Activated CD4-positive, alpha-beta T cell treated with anti-CD3 and anti-CD28 coated beads for 1 hour (primary cell): ENCODE measurements around the gene GRID1.

Source experiments
- DNase-seq: peaks from one replicate; pipeline ENCODE4 v3.0.0-alpha.2; 2020

The GRID1 gene

GRCh38 chr10:86155054-86155921 lies 211.3 kb downstream of the GRID1 start:
- no peak for DNase-seq

DNA sequence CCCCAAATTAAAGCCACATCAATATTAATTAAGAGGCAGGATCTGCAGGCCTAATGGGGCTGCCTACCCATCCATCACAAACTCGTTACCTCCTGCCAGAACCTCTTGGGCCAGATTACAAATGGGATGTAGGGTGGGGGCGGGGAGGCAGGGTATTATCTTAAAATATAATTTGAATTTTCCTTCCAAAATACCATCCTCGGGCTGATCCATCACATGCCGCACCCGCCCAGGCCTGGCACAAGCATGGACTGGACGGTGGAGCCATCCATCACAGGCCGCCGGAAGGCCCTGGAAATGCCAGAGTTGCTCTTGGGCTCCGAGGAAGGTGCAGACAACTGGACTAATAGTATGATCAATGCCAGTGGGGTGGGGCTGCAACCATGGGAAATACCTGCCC lies 212.8 kb downstream of the GRID1 start:
- DNase-seq: no peak

DNA sequence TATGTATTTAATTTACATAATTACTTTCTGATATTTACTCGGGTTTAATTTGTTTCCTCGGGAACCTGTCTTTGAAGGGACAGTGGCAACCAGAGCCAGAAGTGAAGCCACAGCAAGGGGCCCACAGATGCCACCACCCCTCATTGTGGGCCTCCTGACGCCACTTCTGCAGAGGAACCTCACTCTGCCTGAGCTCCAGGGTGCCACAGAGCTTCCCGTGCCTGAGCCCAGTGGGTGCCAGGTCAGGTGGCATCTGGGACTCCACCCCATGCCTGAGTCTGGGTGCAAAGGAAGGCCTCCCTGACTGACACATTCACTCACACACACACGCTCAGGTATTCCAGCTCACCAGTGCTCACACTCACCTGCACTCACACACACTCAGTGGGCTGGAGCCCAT lies 213.7 kb downstream of the GRID1 start:
- no peak for DNase-seq

- no peak for DNase-seq
Measured at GRCh38 chr10:86152354-86152753, 214.2 kb downstream of the GRID1 start.

DNA sequence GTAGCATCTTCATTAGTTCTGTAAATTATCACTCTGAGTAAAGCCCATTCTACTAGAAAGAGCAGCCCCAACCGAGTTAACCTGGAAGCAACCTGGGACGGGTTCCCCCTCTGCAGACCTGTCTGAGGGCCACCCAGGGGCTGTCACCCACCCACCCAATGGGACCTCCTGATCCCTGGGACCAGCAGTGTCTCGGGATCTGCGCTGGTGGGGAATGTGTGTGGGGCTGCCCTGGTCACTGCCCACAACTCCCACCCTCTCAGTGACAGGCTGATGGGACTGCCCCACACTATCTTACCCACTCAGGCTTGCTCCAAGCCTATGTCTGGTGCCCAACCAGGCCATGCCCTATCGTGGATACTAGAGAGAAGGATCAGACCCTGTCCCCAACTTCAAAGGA lies 215.0 kb downstream of the GRID1 start:
- no peak for DNase-seq

- no peak for DNase-seq
Measured at GRCh38 chr10:86149257-86149656, 217.3 kb downstream of the GRID1 start.

- DNase-seq: no peak
Measured at GRCh38 chr10:86148117-86148516, 218.5 kb downstream of the GRID1 start.

DNA sequence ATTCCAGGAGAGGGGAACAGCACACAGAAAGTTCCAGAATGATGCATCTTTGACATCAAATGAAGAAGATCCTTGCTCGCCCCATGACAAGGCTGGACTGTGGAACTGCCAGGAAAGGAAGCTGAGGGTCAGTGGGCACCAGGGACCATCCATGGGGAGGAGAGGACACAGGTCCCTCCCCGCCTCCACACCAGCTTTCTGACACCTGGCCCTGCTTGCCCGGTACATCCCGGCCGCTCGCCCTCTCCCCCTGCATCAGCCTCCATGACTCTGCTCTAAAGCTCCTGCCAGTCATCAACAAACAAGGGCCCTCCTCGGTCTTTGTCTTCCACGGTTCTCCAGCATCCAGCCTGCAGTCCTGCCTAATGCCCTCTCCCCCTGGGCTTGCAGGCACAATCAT lies 222.3 kb downstream of the GRID1 start:
- DNase-seq: no peak

- DNase-seq: no peak
Measured at GRCh38 chr10:86141896-86142295, 224.7 kb downstream of the GRID1 start.

GRCh38 chr10:86139066-86139657 lies 227.4 kb downstream of the GRID1 start:
- no peak for DNase-seq

- no peak for DNase-seq
Measured at GRCh38 chr10:86138551-86139065, 228.0 kb downstream of the GRID1 start.

DNA sequence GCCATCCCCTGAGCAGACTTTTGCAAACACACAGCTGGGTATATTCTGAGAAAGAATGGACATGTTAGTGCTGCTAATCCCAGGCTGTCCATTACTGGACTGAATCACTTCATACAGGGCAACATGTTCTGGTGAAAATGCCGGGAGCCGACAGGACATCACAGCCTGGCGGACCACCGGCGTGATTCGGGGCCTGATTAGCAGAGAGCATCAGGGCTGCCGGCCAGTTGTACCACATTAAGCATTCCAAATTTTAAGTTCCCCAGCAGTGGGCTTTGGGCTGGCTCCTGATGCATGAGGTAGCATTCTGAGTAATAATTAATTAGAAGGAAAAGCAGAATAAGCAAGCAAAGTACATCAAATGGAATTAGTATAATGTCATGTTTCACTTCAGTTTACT lies 229.0 kb downstream of the GRID1 start:
- DNase-seq: no peak

GRCh38 chr10:86136934-86137333 lies 229.7 kb downstream of the GRID1 start:
- no peak for DNase-seq

DNA sequence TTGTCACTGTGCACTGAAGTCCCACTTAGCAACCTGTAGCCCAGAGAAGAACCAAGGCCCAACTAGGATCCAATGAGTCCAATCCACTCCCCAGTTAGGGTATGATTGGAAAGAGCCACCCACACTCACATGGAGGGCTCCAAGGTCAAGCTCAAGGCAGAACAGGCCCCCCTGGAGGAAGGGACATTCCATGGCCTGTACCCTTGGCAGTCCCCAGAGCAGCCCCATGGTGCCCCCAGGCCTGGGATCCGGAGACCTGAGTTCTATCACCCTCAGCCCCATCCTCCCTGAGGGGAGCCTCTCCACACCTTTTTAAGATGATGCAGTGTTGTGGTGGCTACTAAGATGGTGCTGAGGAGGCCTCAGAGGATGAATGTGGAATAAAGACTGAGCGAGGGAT lies 231.4 kb downstream of the GRID1 start:
- no peak for DNase-seq

DNA sequence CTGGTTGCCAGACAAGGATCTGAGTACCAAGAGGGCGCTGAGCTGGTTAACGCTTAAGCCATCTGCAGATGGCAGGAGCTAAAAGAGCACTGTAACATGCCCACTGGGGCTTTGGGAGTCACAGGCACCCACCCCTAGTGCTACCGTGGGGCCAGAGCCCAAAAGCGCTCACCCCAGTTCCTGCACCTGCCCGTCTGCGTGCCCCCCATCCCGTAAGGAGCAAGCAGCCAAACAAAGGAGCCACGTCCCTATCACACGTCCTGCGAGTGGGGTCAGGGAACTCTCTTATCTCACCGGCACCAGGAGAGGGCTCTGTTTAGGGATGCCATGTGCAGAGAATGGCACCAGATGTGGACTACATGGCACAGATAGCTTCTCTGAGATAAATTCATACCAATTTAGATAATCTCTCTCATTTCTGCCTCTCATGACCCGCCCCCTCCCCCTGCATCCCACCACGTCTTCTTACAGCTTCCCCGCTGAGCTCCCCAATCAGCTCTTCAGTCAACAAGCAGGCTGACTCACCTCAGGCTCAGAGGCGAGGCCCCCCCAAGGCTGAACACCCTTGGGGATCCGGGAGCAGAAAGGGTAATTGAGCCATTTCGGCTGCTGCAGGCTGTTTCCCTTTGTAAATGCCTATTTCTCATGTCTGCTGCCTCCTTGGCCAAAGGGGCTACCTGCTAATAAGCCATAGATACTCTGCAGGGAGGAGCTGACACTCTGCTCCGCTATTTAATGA lies 235.7 kb downstream of the GRID1 start:
- DNase-seq: no peak

GRCh38 chr10:86130041-86130440 lies 236.6 kb downstream of the GRID1 start:
- no peak for DNase-seq

GRCh38 chr10:86128360-86128759 lies 238.2 kb downstream of the GRID1 start:
- DNase-seq: no peak

- no peak for DNase-seq
Measured at GRCh38 chr10:86127274-86127819, 239.2 kb downstream of the GRID1 start.

GRCh38 chr10:86124734-86125133 lies 241.9 kb downstream of the GRID1 start:
- no peak for DNase-seq

DNA sequence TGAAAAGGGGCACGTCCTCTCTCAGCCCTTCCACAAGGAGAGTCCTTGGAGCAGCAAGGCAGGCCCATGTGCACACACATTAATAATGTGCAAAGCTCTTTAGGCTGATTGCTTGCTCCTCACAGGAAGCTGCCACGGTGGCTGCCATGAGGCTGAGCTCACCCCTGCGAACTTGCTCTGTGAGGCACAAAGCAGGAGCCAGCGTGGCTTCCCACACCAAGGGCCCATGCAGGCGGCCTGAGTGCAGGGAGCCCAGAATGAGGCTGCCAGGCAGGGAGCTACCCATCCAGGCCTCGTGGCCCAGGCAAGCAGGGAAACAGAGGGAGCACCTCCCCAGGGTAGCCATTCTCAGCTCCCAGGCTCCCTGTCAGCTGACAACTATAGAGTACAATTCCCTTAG lies 242.9 kb downstream of the GRID1 start:
- DNase-seq: no peak

DNA sequence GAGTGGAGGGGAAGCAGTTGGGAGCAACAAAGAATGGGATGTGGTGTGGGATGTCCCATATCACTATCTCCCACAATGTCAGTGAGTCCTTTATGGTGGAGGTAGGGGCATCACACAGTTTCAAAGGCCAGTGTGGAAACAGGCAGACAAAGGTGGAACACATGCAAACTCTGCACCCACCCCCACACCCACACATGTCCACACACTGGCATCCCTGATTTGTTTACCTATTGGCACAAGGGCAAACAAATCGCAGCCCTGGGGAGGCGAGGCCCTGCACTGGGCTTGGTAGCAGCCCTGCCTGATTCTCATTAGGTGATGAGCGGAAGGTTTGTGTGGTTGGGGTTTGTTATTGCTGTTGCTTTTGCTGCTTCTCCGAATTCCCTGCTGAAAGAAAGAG lies 243.3 kb downstream of the GRID1 start:
- no peak for DNase-seq

GRCh38 chr10:86122646-86123045 lies 243.9 kb downstream of the GRID1 start:
- no peak for DNase-seq

GRCh38 chr10:86121200-86121599 lies 245.4 kb downstream of the GRID1 start:
- no peak for DNase-seq
